Measurements from ENCODE around the gene USP12.
"Not testable (repeated sequence)": the region's sequence is repeated elsewhere in the genome, so short reads cannot be mapped to it uniquely, and the experiment has no call there.

Gene USP12

GRCh38 chr13:27073186-27073585, 98.4 kb downstream of the USP12 start:
- no peak for DNase-seq (ENCODE audit: low read depth)

DNA sequence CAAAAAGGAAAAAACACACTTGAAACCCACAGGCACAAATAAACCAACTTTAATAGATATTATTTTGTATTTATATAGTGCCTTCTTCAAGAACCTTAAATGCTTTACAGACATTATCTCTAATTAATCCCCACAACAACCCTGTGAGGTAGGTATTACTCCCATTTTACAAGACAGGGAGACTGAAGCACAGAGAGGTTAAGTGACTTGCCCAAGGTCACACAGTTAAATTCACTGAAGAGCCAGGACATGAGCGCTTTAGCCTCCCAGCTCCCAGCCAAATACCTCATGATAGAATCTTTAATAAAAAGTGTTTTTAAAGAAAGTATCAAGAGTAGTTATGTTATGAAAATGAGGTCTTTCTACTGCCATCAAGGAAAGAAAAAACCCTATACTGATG, 105.5 kb downstream of the USP12 start:
- not testable (repeated sequence) for DNase-seq (ENCODE audit: low read depth)

DNA sequence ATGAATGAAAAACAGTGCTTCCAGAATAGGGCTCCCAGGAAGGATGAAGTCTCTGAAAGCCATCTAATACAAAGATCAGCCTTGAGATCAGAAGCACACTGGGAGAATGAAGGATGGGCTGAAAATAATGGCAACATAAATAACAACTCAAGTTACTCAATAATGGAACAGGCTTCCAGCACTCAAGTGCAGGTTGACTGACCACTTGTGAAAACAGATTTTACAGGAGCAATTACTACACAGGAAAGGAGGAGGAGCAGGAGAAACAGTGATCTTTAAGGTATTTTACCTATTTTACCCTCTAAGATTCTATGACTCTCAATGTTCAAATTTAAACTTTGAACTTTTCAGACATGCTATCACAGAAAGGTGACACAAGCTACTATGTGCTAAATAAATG, 106.0 kb downstream of the USP12 start:
- no peak for DNase-seq (ENCODE audit: low read depth)

- no peak for DNase-seq (ENCODE audit: low read depth)
Observed at GRCh38 chr13:27064252-27064995, 107.2 kb downstream of the USP12 start.

GRCh38 chr13:27057817-27058216, 113.8 kb downstream of the USP12 start:
- no peak for DNase-seq (ENCODE audit: low read depth)

- no peak for DNase-seq (ENCODE audit: low read depth)
Observed at GRCh38 chr13:27055526-27055925, 116.1 kb downstream of the USP12 start.

GRCh38 chr13:27054760-27055159, 116.9 kb downstream of the USP12 start:
- DNase-seq (ENCODE audit: low read depth) = no peak

DNA sequence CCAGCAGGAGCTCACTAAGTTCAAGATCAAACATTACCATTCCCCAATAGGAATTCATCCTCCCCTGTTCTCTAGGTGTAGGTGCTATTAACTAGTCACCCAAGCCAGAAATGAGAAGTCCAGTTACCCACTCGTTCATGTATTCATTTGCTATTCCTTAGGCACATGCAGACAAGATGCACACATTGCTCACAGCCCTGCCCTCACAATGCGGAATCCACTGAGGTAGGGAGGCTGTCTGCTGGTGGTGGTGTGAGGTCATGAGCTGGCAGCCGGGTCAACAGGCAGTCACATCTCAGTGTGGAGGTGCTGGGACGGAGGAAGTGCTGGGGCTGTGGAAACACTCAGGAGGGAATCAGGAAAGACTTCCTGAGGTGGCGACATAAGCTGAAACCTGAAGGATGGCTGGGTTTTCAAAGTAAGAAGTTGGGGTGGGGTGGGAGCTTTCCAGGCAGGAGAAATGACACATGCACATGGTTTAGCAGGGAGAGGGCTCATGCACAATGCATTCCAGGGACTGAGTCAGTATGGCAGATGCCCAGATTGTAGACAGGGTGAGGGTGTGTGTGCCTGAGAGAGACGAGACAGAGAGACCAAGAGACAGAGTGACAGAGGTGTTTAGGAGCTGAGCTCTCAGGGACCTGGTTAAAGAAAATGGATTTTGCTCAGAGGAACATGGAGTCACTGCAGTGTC, 117.6 kb downstream of the USP12 start:
- DNase-seq (ENCODE audit: low read depth) = no peak

DNA sequence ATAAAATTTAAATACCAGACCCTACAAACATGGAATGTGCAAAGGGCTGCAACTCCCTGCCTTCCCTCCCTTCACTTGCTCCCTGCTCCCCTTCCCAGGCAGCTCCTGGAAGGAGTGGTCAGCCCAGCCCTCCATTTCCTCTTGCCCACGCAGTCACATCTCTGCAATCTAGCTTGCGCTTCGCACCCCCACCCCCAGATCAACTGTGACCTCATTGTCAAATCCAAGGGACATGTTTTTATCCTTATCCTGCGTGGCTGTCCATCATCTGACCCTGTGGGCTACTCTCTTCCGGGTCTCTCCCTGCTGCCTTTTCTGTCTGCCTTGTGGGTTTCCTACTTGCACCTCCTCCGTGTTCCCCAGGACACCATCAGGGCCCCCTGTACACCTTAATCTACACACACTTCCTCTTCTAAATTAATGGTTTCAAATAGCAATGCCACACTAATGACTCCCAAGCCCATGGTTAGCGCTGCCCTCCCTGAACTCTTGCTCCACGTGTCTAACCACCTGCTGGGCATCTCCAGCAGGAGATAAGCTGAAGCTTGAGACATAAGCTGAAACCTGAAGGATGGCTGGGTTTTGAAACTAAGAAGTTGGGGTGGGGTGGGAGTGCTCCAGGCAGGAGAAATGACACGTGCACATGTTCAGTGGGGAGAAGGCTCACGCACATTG, 118.3 kb downstream of the USP12 start:
- no peak for DNase-seq (ENCODE audit: low read depth)

DNA sequence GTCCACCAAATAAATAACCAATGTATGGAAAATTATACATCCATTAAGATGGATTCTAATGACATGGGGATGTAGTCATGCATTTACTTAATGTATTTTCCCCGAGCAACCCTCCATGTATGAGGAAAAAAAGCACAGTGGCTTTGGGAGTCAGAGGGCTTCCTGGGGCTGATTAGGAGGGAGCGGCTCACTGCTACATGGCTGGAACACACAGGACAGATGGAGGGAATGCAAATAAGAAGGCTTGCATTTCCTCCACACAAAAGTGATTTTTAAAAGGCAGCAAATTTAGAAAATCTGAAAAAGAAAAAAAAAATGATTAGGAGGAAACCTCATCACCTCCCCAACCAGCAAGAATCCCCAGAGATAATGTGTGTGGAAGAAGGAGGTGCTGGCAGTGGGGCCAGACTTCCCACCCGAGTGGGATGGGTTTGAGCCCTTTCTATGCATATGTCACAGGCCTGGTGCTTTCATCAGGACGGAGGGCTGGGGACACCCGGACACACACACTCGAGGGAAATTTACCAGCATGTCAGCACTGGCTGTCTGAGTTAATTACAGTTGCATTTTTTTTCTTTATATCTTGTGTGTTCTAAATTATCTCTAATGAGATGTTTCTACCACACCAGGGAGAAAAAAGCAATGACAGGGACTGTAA, 118.9 kb downstream of the USP12 start:
- no peak for DNase-seq (ENCODE audit: low read depth)

- no peak for DNase-seq (ENCODE audit: low read depth)
Observed at GRCh38 chr13:27047081-27047480, 124.5 kb downstream of the USP12 start.

DNA sequence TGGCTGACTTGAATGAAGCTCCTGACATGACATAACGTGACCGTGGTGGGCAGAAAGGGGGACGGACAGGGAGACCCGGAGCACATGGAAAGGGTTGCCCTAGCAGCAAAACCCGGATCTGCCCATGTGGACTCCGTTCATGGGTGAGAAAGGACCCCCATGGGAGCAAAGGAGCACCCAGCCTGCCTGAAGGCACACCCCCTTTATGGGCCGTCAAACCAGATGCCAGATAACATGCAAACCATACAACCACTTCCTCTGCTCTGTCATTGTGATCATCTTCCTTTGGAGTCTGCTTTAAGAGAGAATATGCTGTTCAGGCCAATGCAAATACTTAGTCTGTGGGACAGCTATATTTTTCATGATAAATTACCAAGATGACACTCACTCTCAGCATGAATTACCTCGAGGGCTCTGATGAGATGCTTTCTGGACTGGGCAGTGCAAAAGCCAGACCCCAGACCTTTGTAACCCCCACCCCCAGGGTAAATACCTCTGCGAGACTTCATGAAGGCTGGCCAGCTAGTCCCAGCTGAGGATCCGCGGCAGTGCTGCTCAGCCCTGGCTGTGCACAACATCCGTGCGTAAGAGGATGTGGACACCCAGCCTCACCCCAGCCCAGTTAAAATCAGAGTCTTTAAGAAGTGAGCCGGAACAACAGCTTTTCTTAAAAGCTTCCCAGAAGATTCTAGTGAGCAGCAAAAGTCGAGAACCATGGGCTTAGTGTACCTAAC, 126.6 kb downstream of the USP12 start:
- no peak for DNase-seq (ENCODE audit: low read depth)

DNA sequence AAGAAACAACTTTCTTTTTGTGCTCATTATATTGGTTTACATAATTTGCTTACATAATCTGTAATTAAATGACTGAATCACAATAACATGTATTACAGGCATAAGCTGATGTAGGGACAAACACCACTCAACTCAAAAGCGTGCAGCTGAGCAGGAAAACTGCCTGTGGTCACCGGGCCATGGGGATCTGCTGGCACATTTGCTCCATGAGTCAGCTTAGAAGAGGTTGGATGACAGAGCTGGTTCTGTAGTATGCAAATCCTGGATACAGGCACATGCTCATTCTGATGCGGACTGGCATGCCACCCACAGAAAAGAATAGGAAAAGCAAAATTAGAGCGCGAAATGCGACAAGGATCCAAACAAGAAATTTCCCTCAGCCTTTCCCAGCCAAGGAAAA, 128.6 kb downstream of the USP12 start:
- DNase-seq (ENCODE audit: low read depth) = no peak

DNA sequence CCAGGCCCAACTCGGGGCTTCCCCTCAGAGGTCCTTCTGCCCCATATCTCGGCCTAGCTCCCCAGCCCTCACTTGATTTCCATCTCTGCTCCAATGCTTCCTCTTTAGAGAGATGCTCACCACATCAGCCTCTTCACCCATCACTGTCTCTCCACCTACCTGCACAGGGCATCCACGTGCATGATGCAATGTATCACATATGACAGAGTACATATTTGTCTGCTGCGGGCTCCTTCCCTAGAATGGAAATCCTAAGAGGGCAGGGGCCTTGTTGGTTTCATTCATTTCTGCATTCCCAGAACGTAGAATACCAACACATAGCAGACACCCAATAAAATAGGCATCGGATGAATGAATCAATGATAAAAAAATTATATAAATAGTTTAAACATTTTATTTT, 130.3 kb downstream of the USP12 start:
- no peak for DNase-seq (ENCODE audit: low read depth)

DNA sequence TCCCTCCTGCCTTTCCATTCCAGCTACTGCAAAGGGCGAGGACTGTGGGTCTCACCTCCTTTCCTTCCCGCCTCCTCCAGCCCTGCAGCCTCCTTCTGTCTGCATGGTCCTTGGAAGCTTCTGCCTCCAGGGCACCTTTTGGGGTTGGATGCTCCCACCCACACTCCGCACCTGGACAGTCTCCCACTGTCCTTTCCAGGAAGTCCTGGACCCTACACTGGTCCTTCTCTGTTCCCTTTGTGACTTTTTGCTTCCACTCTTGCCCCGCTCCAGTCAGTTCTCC, 130.8 kb downstream of the USP12 start:
- no peak for DNase-seq (ENCODE audit: low read depth)

- DNase-seq (ENCODE audit: low read depth) = no peak
Observed at GRCh38 chr13:27039171-27039701, 132.4 kb downstream of the USP12 start.

DNA sequence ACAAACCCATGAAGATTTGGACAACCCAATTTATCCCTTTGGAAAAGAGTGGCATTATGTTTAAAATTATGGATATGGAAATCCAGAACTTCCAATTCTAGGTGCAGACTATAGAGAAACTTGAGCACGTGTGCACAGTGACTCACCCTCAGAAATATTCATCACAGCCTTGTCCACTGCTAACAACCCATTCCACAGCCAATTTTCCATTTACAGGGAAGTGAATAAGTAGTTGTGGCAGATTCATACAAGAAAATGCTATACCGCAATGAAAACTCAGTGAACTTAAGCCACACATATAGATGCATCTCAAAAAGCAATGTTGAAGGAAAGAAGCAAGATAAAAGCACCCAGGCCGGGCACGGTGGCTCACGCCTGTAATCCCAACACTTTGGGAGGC, 133.3 kb downstream of the USP12 start:
- no peak for DNase-seq (ENCODE audit: low read depth)

DNA sequence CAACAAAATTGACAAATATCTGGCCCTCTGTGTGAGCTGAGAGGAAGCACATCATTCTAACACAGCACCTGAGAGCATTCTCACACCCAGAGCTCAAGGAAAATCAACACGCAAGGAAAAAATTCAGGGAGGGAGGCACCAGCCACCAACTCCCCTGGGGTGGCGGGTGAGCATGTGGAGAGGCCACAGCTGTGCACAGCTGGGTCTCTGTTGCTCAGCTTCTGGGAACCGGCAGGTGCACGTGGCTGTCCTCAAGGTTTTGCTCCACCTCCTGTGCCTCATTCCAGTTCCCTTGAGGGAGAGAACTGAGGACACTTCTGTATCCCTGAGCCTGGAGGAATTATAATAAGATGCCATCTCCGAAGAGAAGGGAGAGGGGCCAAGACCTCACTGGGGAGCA, 134.0 kb downstream of the USP12 start:
- no peak for DNase-seq (ENCODE audit: low read depth)

DNA sequence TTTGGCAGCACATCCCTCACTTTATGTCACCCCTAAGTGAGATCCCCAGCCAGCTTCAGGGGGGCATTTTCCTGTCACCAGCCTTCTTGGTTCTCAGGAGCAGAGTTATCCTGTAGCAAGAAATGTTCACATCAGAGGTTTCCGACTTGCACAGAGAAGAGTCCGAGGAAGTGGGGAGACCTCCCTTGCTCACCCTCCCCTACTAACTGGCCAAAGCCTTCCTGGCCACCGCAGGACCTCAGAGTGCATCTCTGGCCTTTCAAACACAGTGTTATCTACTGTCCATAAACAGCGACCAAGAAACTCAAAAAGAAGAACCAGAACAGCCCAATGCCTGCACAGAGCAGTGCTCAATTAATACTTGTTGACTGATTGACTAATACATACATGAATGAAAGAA, 134.4 kb downstream of the USP12 start:
- no peak for DNase-seq (ENCODE audit: low read depth)

- DNase-seq (ENCODE audit: low read depth) = no peak
Observed at GRCh38 chr13:27036236-27036981, 135.2 kb downstream of the USP12 start.

DNA sequence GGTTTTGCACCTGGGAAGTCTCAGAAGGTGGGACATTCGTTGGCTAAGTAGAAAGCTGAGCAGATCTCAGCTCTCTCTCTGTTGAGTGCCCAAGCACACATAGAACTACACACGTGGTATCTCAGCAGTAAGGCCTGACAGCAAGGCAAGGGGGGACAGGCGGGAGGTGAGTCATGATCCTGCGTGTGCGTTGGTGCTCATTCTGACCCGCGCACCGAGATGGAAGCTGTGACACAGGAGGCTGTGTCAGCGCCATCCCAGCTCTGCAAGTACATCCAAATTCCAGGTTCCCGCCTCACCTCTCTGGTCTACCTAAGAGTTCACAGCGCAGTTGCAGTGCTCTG, 135.7 kb downstream of the USP12 start:
- no peak for DNase-seq (ENCODE audit: low read depth)

Data from stimulated activated CD8-positive, alpha-beta memory T cell treated with anti-CD3 and anti-CD28 coated beads, Interleukin-15, amount 100 ng/mL, for 24 hours (primary cell).